Ascending aorta (tissue), 2 donors: ENCODE results near the gene FXYD6. TPM values are rescaled to one million over a fixed set of nuclear protein-coding genes. Genes with fewer than 3 reads are reported as not detected.

Experiments used
- DNase-seq, 2 donors: peaks; one replicate each; pipeline ENCODE4 v3.0.0-alpha.2; 2019; ENCODE audit warnings: low spot score in 2 of 2
- H3K27ac ChIP-seq, 2 donors: fragments of 200-600 bp; sonication (generic); one replicate each; pipeline ENCODE4 v1.5.1; 2016 to 2017; ENCODE audit warnings: mild to moderate bottlenecking in 1 of 2
- H3K27me3 ChIP-seq: fragments of 200-600 bp; sonication (generic); one replicate; pipeline ENCODE4 v1.5.1; 2017
- H3K36me3 ChIP-seq, 2 donors: fragments of 200-600 bp; sonication (generic); one replicate each; pipeline ENCODE4 v1.5.1; 2016
- H3K4me1 ChIP-seq, 2 donors: fragments of 200-600 bp; sonication (generic); one replicate each; pipeline ENCODE4 v1.5.1; 2016 to 2017; ENCODE audit warnings: mild to moderate bottlenecking in 1 of 2
- H3K4me3 ChIP-seq, 2 donors: fragments of 200-600 bp; sonication (generic); one replicate each; pipeline ENCODE4 v1.5.1; 2016 to 2017; ENCODE audit warnings: mild to moderate bottlenecking in 1 of 2
- H3K9me3 ChIP-seq, 2 donors: fragments of 200-600 bp; sonication (generic); one replicate each; pipeline ENCODE4 v1.5.1; 2016
- intact Hi-C: fragments of 100-400 bp; cut with DNase I; formaldehyde crosslinking; loops from one replicate; pipeline ENCODE4 v1.15.1; 2023
- total RNA-seq: library from RNA; depleted of rRNA; stranded (reverse); fragments of >200 nt; gene quantifications from one replicate; pipeline ENCODE4 v1.1.0, GENCODE V29; 2016
- TF ChIP-seq, protein P1 (sequence below), 3 experiments: fragments of 200-600 bp in 2 of 3; fragments of 450-650 bp in 1 of 3; sonication (generic) in 2 of 3; IDR thresholded peaks; one replicate each; pipeline ENCODE4 v1.5.1; 2016 to 2019; ENCODE audit warnings: antibody characterized with exemption in 3 of 3, mild to moderate bottlenecking in 1 of 3, moderate library complexity in 1 of 3

The FXYD6 gene
- total RNA-seq, 1 donor from 2014 or later, result 16.4 TPM

GRCh38 chr11:117838901-117839300 is 37.6 kb downstream of the FXYD6 start:
- H3K27ac ChIP-seq, result no peak overlapping the region
- DNase-seq, result no peak
- TF ChIP-seq, protein P1, sequence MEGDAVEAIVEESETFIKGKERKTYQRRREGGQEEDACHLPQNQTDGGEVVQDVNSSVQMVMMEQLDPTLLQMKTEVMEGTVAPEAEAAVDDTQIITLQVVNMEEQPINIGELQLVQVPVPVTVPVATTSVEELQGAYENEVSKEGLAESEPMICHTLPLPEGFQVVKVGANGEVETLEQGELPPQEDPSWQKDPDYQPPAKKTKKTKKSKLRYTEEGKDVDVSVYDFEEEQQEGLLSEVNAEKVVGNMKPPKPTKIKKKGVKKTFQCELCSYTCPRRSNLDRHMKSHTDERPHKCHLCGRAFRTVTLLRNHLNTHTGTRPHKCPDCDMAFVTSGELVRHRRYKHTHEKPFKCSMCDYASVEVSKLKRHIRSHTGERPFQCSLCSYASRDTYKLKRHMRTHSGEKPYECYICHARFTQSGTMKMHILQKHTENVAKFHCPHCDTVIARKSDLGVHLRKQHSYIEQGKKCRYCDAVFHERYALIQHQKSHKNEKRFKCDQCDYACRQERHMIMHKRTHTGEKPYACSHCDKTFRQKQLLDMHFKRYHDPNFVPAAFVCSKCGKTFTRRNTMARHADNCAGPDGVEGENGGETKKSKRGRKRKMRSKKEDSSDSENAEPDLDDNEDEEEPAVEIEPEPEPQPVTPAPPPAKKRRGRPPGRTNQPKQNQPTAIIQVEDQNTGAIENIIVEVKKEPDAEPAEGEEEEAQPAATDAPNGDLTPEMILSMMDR (IDR thresholded peaks at IDR 0.05), result no peak
- intact Hi-C loops, result no loop called here
- no peaks in the 10 kb centered on the region for H3K27me3 ChIP-seq
- H3K4me1 ChIP-seq, result no peaks in the 10 kb centered on the region
- no peak overlapping the region for H3K4me3 ChIP-seq
- no peaks in the 10 kb centered on the region for H3K9me3 ChIP-seq
- H3K36me3 ChIP-seq, result no peaks in the 10 kb centered on the region

- H3K27me3 ChIP-seq, result no peaks in the 10 kb centered on the region
- H3K9me3 ChIP-seq, result no peaks in the 10 kb centered on the region
- H3K4me1 ChIP-seq, result no peaks in the 10 kb centered on the region
- H3K27ac ChIP-seq, result no peak overlapping the region
- H3K4me3 ChIP-seq, result no peak overlapping the region
- no peak for DNase-seq
- intact Hi-C loops, result no loop called here
- TF ChIP-seq, protein P1 (IDR thresholded peaks at IDR 0.05), result no peak
- no peaks in the 10 kb centered on the region for H3K36me3 ChIP-seq
Observed at GRCh38 chr11:117837791-117838190, 38.7 kb downstream of the FXYD6 start.

- H3K27me3 ChIP-seq, result no peaks in the 10 kb centered on the region
- intact Hi-C loops, result no loop called here
- TF ChIP-seq, protein P1 (IDR thresholded peaks at IDR 0.05), result no peak
- no peak overlapping the region for H3K27ac ChIP-seq
- H3K9me3 ChIP-seq, result no peaks in the 10 kb centered on the region
- DNase-seq, result no peak
- no peak overlapping the region for H3K4me3 ChIP-seq
- H3K36me3 ChIP-seq, result no peaks in the 10 kb centered on the region
- H3K4me1 ChIP-seq, result no peaks in the 10 kb centered on the region
Observed at GRCh38 chr11:117837070-117837776, 39.2 kb downstream of the FXYD6 start.

- no peaks in the 10 kb centered on the region for H3K4me1 ChIP-seq
- no peaks in the 10 kb centered on the region for H3K9me3 ChIP-seq
- H3K36me3 ChIP-seq, result no peaks in the 10 kb centered on the region
- no peak overlapping the region for H3K4me3 ChIP-seq
- H3K27me3 ChIP-seq, result no peaks in the 10 kb centered on the region
- TF ChIP-seq, protein P1 (IDR thresholded peaks at IDR 0.05), result no peak
- intact Hi-C loops, result no loop called here
- H3K27ac ChIP-seq, result no peak overlapping the region
- no peak for DNase-seq
Observed at GRCh38 chr11:117836077-117836960, 40.1 kb downstream of the FXYD6 start.

GRCh38 chr11:117835576-117835975 is 40.9 kb downstream of the FXYD6 start:
- Histone ChIP-seq H3K36me3 (no peaks in the 10 kb centered on the region), H3K4me3 (no peak overlapping the region), H3K27me3 (no peaks in the 10 kb centered on the region), H3K27ac (no peak overlapping the region), H3K4me1 (no peaks in the 10 kb centered on the region), H3K9me3 (no peaks in the 10 kb centered on the region)
- DNase-seq, result no peak
- intact Hi-C loops, result no loop called here
- TF ChIP-seq, protein P1 (IDR thresholded peaks at IDR 0.05), result no peak
